BJ (cell line): ENCODE measurements around the gene NAA10. TPM values are rescaled to one million over a fixed set of nuclear protein-coding genes. Genes with fewer than 3 reads are reported as not detected.
A peak's percentile ranks its signal among the peaks of the same experiment; 100 is the strongest.

ENCODE experiments used
- CTCF ChIA-PET: fragments of 350-600 bp; formaldehyde crosslinking; extraction: SDS; loops from one replicate; lab custom pipeline; 2021; ENCODE audit warnings: antibody characterized with exemption, inconsistent platforms; lab: Yijun Ruan, JAX
- POLR2A ChIA-PET: fragments of 300-600 bp; sonication (Branson Sonifier 250); formaldehyde crosslinking; extraction: SDS; loops from one replicate; lab custom pipeline; 2021; ENCODE audit warnings: antibody characterized with exemption; lab: Charles Lee
- DNase-seq: peaks from one replicate; pipeline ENCODE4 v3.0.0-alpha.2; 2011; ENCODE audit warnings: low read depth
- H3K27me3 ChIP-seq: 2 replicates; pipeline ENCODE4 v1.6.0; 2011; ENCODE audit warnings: low read length; ENCODE audit not compliant: control insufficient read depth, insufficient read depth
- H3K36me3 ChIP-seq: 2 replicates; pipeline ENCODE4 v1.5.1; 2011; ENCODE audit warnings: low read length; ENCODE audit not compliant: control insufficient read depth, insufficient read depth
- H3K4me3 ChIP-seq: 2 replicates; pipeline ENCODE4 v1.5.1; 2011; ENCODE audit warnings: low read depth, mild to moderate bottlenecking, control low read depth, low read length
- polyA plus RNA-seq: library from polyadenylated mRNA; depleted of rRNA; stranded (reverse); fragments of >200 nt; gene quantifications from 2 replicates; pipeline ENCODE4 v1.2.3, GENCODE V29; 2011
- TF ChIP-seq, protein P1 (sequence below): IDR thresholded peaks from 2 replicates; pipeline ENCODE4 v1.5.1; 2011; ENCODE audit warnings: low read depth, mild to moderate bottlenecking, control low read depth, inconsistent platforms, low read length, moderate library complexity; ENCODE audit not compliant: insufficient read depth

NAA10 gene
- polyA plus RNA-seq, 1 experiment = 76.0 TPM

DNA sequence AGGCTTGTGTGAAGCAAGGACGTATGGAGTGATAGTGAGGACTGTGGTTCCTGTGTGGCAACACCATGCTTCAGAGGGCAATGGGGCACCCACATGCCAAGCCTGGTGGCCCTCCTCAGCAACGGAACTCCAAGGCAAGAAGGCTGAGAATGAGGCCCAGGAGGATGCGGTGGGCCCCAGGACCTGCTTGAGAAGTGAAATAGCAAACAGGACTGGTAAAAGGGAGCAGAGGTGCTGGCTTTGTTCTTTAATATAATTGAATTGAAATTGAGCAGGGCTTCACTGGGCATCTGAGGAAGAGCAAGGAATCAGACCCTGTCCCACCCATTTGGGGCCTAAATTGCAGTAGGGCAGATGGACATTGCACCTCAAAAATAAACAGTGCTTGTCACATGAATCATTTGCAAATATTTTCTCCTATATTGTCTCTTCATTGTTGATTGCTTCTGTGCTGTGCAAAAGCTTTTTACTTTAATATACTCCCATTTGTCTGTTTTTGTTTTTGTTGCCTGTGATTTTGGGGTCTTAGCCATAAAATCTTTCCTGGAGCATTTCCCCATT lies 40.0 kb upstream of the NAA10 start:
- Histone ChIP-seq H3K36me3 (no peaks in the 10 kb centered on the region), H3K27me3 (no peaks in the 10 kb centered on the region), H3K4me3 (no peak overlapping the region)
- POLR2A ChIA-PET = no interaction called here
- no peak for DNase-seq
- CTCF ChIA-PET = interaction anchor here (0.9 to 1.5 kb wide), 2 partner anchors 39 to 41 kb away, joined by 3 to 7 read pairs; no protein-coding TSS in a partner anchor
- TF ChIP-seq, protein P1, sequence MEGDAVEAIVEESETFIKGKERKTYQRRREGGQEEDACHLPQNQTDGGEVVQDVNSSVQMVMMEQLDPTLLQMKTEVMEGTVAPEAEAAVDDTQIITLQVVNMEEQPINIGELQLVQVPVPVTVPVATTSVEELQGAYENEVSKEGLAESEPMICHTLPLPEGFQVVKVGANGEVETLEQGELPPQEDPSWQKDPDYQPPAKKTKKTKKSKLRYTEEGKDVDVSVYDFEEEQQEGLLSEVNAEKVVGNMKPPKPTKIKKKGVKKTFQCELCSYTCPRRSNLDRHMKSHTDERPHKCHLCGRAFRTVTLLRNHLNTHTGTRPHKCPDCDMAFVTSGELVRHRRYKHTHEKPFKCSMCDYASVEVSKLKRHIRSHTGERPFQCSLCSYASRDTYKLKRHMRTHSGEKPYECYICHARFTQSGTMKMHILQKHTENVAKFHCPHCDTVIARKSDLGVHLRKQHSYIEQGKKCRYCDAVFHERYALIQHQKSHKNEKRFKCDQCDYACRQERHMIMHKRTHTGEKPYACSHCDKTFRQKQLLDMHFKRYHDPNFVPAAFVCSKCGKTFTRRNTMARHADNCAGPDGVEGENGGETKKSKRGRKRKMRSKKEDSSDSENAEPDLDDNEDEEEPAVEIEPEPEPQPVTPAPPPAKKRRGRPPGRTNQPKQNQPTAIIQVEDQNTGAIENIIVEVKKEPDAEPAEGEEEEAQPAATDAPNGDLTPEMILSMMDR = no peak

DNA sequence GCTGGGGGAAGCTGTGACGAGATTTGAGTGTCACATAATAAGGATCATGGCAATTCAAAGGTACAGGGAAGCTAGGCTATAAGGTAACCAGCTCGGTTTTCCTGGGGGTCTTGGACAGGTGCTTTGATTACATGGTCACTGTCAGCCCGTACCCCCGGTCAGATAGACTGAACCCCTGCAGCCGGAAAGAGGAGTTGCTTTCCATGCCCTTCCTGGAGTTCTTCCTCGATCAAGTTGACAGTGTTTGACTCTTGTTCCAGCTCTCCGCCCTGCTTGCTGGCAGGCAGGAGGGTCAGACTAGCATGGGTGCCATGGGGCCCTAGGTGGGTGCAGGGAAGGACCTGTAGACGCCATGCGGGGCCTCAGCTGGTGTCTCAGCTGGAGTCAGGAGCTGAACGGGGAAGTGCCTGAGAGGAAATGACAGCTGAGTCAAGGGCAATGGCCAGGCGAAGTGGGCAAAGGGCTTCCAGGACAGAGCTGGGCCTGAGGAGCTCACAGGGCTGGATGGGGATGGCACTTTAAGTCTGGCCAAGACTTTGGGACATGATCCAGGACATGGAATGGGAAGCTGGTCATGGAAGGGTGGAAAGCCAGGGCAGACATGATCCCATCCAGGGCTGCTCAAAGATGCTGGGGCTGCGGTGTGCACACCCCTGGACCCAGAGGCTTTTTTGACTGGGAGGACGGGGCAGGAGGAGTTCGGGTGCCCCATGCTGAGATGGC lies 39.3 kb upstream of the NAA10 start:
- H3K4me3 ChIP-seq = no peak overlapping the region
- H3K36me3 ChIP-seq = no peaks in the 10 kb centered on the region
- no peak for DNase-seq
- TF ChIP-seq, protein P1 = no peak
- CTCF ChIA-PET = interaction anchor here (0.5 to 1.5 kb wide), 3 partner anchors 39 to 163 kb away, joined by 3 to 7 read pairs (median 3); no protein-coding TSS in a partner anchor
- H3K27me3 ChIP-seq = no peaks in the 10 kb centered on the region
- POLR2A ChIA-PET = no interaction called here

DNA sequence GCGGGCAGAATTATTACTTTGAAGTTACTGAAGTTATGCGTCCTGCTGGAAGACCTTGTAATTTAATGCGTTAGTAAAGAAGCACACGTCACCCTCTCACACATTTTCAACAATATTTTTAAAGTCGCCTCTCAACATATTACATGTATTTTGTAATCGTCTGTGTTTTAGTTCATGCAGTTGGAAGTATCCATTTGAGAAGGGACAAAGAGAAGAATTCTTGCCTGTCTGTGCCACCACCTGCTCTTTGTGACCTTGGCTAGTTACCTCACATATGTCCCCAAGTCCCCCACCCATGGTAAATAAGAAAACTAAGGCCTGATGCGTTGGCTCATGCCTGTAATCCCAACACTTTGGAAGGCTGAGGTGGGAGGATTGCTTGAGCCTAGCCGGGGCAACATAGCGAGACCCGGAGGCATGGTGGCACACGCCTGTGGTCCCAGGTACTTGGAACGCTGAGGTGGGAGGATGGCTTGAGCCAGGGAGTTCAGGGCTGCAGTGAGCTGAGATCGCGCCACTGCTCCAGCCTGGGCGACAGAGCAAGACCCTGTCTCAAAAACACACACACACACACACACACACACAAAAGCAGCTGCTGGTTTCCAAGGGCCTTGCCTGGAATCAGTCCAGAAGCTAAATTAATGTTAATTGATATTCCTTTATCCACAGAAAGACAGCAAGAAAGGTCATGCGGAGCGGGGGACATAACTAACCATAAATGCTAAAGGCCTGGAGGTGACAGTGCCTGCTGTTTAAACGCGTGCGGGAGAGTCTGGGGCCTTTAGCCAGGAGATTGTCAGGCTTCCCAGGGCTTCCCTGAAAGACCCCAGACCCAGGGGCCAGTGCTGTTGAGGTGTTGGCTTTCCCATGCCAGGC lies 38.5 kb upstream of the NAA10 start:
- no peak for DNase-seq
- ChIA-PET POLR2A (no interaction called here), CTCF (interaction anchor here (1.5 kb wide), 1 partner anchor 40 kb away, joined by 7 read pairs; no protein-coding TSS in a partner anchor)
- TF ChIP-seq, protein P1 = no peak
- Histone ChIP-seq H3K36me3 (no peaks in the 10 kb centered on the region), H3K27me3 (no peaks in the 10 kb centered on the region), H3K4me3 (peak overlapping the region; percentile 75)

DNA sequence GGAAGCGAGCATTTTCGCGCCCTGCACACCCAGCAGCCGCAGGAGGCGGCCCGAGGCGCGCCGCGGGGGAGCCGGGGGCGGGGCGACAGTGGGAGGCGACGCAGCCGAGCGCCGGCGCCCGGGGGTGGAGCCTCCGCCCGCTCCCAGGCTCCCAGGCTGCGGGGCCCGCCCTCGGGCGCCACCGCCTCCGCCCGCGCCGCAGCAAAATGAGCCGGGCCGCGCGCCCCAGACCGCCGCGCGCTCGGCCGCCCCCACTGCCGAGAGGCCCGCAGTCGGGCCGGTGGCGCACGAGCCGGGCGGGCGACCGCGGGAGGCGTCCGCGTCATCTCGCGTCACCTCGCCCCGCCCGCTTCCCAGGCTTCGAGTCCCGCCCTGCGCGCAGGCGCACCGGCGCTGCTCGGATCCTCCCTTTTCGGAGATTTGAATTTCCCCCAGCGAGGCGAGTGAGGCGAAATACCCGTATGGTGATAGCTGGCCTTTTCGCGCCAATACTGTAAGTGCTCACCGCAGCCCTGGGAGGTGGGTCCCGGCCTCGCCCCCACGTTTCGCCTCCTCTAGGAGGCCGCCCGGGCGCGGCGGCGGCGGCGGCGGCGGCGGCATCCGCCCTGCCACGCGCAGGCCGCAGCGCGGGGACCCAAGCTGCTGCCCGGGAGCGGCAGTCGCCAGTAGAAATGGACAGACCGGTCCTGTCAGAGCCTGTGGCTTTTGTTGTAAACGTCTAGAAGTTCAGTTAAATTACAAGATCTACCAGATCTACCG lies 37.7 kb upstream of the NAA10 start, which contains the start of gene TMEM187:
TMEM187 (plus strand) TSS at position 387 of the 759 bp plus-strand sequence. CDS start 9,309 bp downstream, outside the sequence.
- no peaks in the 10 kb centered on the region for H3K36me3 ChIP-seq
- no peak for DNase-seq
- H3K4me3 ChIP-seq = peak within 1 kb of the TSS; percentile 75
- ChIA-PET POLR2A (no interaction called here), CTCF (no interaction called here)
- no peaks in the 10 kb centered on the region for H3K27me3 ChIP-seq
- TF ChIP-seq, protein P1 = no peak
